Measurements from ENCODE around the gene ZNFX1. TPM values are rescaled to one million over a fixed set of nuclear protein-coding genes. Genes with fewer than 3 reads are reported as not detected.
A peak's percentile ranks its signal among the peaks of the same experiment; 100 is the strongest.

The ZNFX1 gene
- total RNA-seq, 1 donor from 2014 or later, result 10.4 TPM

- H3K27me3 Mint-ChIP-seq (ENCODE audit: low read depth), result peaks cover 33% of the 10 kb centered on the region
- H3K4me1 Mint-ChIP-seq, result peaks cover 81% of the 10 kb centered on the region
- no peak for DNase-seq (ENCODE audit: low read depth, low spot score)
- H3K9me3 Mint-ChIP-seq, result peaks cover 2% of the 10 kb centered on the region
- peaks cover 88% of the 10 kb centered on the region for H3K36me3 Mint-ChIP-seq (ENCODE audit: low read depth)
- TF ChIP-seq CTCF (conservative IDR thresholded peaks at IDR 0.05), result no peak
- peak overlapping the region; percentile 97 for H3K4me3 Mint-ChIP-seq
- peak overlapping the region; percentile 1 for H3K27ac Mint-ChIP-seq (ENCODE audit: unreplicated experiment)
Observed at GRCh38 chr20:49283703-49284625, 6.1 kb upstream of the ZNFX1 start.

GRCh38 chr20:49283176-49283702 is 5.4 kb upstream of the ZNFX1 start:
- Mint-ChIP-seq H3K36me3 (ENCODE audit: low read depth) (peaks cover 95% of the 10 kb centered on the region), H3K9me3 (peaks cover 2% of the 10 kb centered on the region), H3K4me3 (peak overlapping the region; percentile 97), H3K27me3 (ENCODE audit: low read depth) (peaks cover 40% of the 10 kb centered on the region), H3K27ac (ENCODE audit: unreplicated experiment) (peak overlapping the region; percentile 1), H3K4me1 (peaks cover 85% of the 10 kb centered on the region)
- TF ChIP-seq CTCF (conservative IDR thresholded peaks at IDR 0.05), result no peak
- no peak for DNase-seq (ENCODE audit: low read depth, low spot score)

GRCh38 chr20:49282584-49283171 is 4.8 kb upstream of the ZNFX1 start:
- Mint-ChIP-seq H3K27ac (ENCODE audit: unreplicated experiment) (no peak overlapping the region), H3K4me1 (peaks cover 86% of the 10 kb centered on the region), H3K36me3 (ENCODE audit: low read depth) (peaks cover 91% of the 10 kb centered on the region)

GRCh38 chr20:49281913-49282467 is 4.1 kb upstream of the ZNFX1 start:
- peak overlapping the region; percentile 10 for H3K27ac Mint-ChIP-seq (ENCODE audit: unreplicated experiment)
- H3K4me3 Mint-ChIP-seq, result peak overlapping the region; percentile 97
- no peak for TF ChIP-seq CTCF (conservative IDR thresholded peaks at IDR 0.05)
- H3K9me3 Mint-ChIP-seq, result peaks cover 2% of the 10 kb centered on the region
- H3K4me1 Mint-ChIP-seq, result peaks cover 85% of the 10 kb centered on the region
- H3K36me3 Mint-ChIP-seq (ENCODE audit: low read depth), result peaks cover 84% of the 10 kb centered on the region
- H3K27me3 Mint-ChIP-seq (ENCODE audit: low read depth), result peaks cover 40% of the 10 kb centered on the region
- DNase-seq (ENCODE audit: low read depth, low spot score), result no peak

More at GRCh38 chr20:49282584-49283171, 4.8 kb upstream of the ZNFX1 start:
- Mint-ChIP-seq H3K27me3 (ENCODE audit: low read depth) (peaks cover 40% of the 10 kb centered on the region), H3K4me3 (peak overlapping the region; percentile 97), H3K9me3 (peaks cover 2% of the 10 kb centered on the region)
- TF ChIP-seq CTCF (conservative IDR thresholded peaks at IDR 0.05), result no peak
- no peak for DNase-seq (ENCODE audit: low read depth, low spot score)

GRCh38 chr20:49281059-49281912 is 3.4 kb upstream of the ZNFX1 start:
- Mint-ChIP-seq H3K4me1 (peaks cover 85% of the 10 kb centered on the region), H3K27ac (ENCODE audit: unreplicated experiment) (peak overlapping the region; percentile 97), H3K9me3 (peaks cover 2% of the 10 kb centered on the region), H3K36me3 (ENCODE audit: low read depth) (peaks cover 79% of the 10 kb centered on the region), H3K4me3 (peak overlapping the region; percentile 97), H3K27me3 (ENCODE audit: low read depth) (peaks cover 39% of the 10 kb centered on the region)
- TF ChIP-seq CTCF (conservative IDR thresholded peaks at IDR 0.05), result no peak
- DNase-seq (ENCODE audit: low read depth, low spot score), result no peak
